Measurements from ENCODE around the gene NBEAL2. TPM values are rescaled to one million over a fixed set of nuclear protein-coding genes. Genes with fewer than 3 reads are reported as not detected.

The NBEAL2 gene
- total and polyA plus RNA-seq, 2 of the 4 experiments (the other 2 are of a cell fraction), result 2.2 to 12.5 TPM

- no peak for ATAC-seq (ENCODE audit: low read depth)
- H3K27ac ChIP-seq (ENCODE audit: insufficient read depth, low read length), result no peak overlapping the region
- POLR2A ChIA-PET (ENCODE audit: unreplicated experiment), result no interaction called here
These were observed 26.0 kb upstream of the NBEAL2 start for GRCh38 chr3:46953234-46954010.

More at GRCh38 chr3:46953234-46954010, 26.0 kb upstream of the NBEAL2 start:
- no peak overlapping the region for H3K23ac ChIP-seq (ENCODE audit: low read depth, low read length)
- H3K9me1 ChIP-seq (ENCODE audit: insufficient read depth, low read length), result peaks cover 42% of the 10 kb centered on the region
- no TSS peak for BruUV-seq (replicated peaks)
- H2BK15ac ChIP-seq (ENCODE audit: low read depth, low read length), result no peak overlapping the region
- H4K20me1 ChIP-seq (ENCODE audit: insufficient read depth, low read length), result peaks cover 87% of the 10 kb centered on the region
- H3K56ac ChIP-seq (ENCODE audit: extremely low read depth, insufficient read depth, low read length), result no peak overlapping the region
- no peak overlapping the region for H2BK120ac ChIP-seq (ENCODE audit: low read depth, low read length)
- H3K4ac ChIP-seq (ENCODE audit: low read depth, low read length), result no peak overlapping the region
- H3K4me3 ChIP-seq (ENCODE audit: insufficient read depth, low read depth, low read length), result no peak overlapping the region
- no peak overlapping the region for H2AK5ac ChIP-seq (ENCODE audit: low read depth, low read length)
- peaks cover 45 to 87% of the 10 kb centered on the region in 2 experiments for H3K79me1 ChIP-seq (ENCODE audit: low read depth in 1 of 2, low read length in 2 of 2)
- CTCF ChIA-PET, result interaction anchor here (0.9 kb wide), 1 partner anchor 211 kb away, joined by 3 read pairs; the partner anchor contains the start of gene SETD2
- H3K9ac ChIP-seq (ENCODE audit: low read depth, low read length), result no peak overlapping the region
- no peaks in the 10 kb centered on the region for H3K9me3 ChIP-seq (ENCODE audit: control insufficient read depth, insufficient read depth, low read length)
- no peak overlapping the region for H2BK20ac ChIP-seq (ENCODE audit: low read depth, low read length)
- no peak overlapping the region for H2AFZ ChIP-seq (replicated peaks; ENCODE audit: low read length, poor library complexity)
- peaks cover 18% of the 10 kb centered on the region for H3K4me1 ChIP-seq (ENCODE audit: control insufficient read depth, insufficient read depth, low read length)
- peaks cover under 1% of the 10 kb centered on the region; the same call in 1 of the 2 replicates for H3K36me3 ChIP-seq (ENCODE audit: control insufficient read depth, insufficient read depth, low read length)
- H3K27me3 ChIP-seq (ENCODE audit: control insufficient read depth, insufficient read depth, low read length), result no peaks in the 10 kb centered on the region
- intact Hi-C loops (cut with micrococcal nuclease) (no loop called here), in situ Hi-C loops (cut with MboI; ENCODE audit: low sequenced_read_pairs) (no loop called here), dilution Hi-C loops (cut with HindIII; ENCODE audit: low sequenced_read_pairs, unreplicated experiment) (no loop called here)
- TF ChIP-seq CEBPB (IDR thresholded peaks at IDR 0.05; ENCODE audit: low read depth, low read length), result no peak
- TF ChIP-seq FOS (IDR thresholded peaks at IDR 0.05; ENCODE audit: low read depth, low read length), result no peak
- no peak for TF ChIP-seq MXI1 (IDR thresholded peaks at IDR 0.05; ENCODE audit: borderline replicate concordance, low read depth, low read length)
- TF ChIP-seq RFX5 (IDR thresholded peaks at IDR 0.05; ENCODE audit: low read depth, low read length), result no peak
- no peak for TF ChIP-seq NFE2L2 (IDR thresholded peaks at IDR 0.05; ENCODE audit: low read depth, low read length)
- TF ChIP-seq MAZ (IDR thresholded peaks at IDR 0.05; ENCODE audit: borderline replicate concordance, low read depth, low read length), result no peak
- no peak for TF ChIP-seq SMC3 (IDR thresholded peaks at IDR 0.05; ENCODE audit: low read depth, low read length)
- no peak for TF ChIP-seq CHD1 (IDR thresholded peaks at IDR 0.05; ENCODE audit: low read depth, low read length)
- TF ChIP-seq USF2 (IDR thresholded peaks at IDR 0.05; ENCODE audit: low read depth, low read length), result no peak
- no peak for TF ChIP-seq POLR2A (IDR thresholded peaks at IDR 0.05; ENCODE audit: low read depth, low read length)
- no peak for TF ChIP-seq BHLHE40 (IDR thresholded peaks at IDR 0.05; ENCODE audit: low read depth, low read length)
- TF ChIP-seq, protein P1, sequence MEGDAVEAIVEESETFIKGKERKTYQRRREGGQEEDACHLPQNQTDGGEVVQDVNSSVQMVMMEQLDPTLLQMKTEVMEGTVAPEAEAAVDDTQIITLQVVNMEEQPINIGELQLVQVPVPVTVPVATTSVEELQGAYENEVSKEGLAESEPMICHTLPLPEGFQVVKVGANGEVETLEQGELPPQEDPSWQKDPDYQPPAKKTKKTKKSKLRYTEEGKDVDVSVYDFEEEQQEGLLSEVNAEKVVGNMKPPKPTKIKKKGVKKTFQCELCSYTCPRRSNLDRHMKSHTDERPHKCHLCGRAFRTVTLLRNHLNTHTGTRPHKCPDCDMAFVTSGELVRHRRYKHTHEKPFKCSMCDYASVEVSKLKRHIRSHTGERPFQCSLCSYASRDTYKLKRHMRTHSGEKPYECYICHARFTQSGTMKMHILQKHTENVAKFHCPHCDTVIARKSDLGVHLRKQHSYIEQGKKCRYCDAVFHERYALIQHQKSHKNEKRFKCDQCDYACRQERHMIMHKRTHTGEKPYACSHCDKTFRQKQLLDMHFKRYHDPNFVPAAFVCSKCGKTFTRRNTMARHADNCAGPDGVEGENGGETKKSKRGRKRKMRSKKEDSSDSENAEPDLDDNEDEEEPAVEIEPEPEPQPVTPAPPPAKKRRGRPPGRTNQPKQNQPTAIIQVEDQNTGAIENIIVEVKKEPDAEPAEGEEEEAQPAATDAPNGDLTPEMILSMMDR (conservative IDR thresholded peaks at IDR 0.05; ENCODE audit: low read depth, low read length), result no peak
- no peak for TF ChIP-seq RCOR1 (IDR thresholded peaks at IDR 0.05; ENCODE audit: insufficient replicate concordance, low read length)
- no peak for TF ChIP-seq RAD21 (IDR thresholded peaks at IDR 0.05; ENCODE audit: low read length)
- TF ChIP-seq MAFK (IDR thresholded peaks at IDR 0.05; ENCODE audit: low read depth, low read length), result no peak
- TF ChIP-seq ELK1 (IDR thresholded peaks at IDR 0.05; ENCODE audit: borderline replicate concordance, low read depth, low read length), result no peak
- no peak overlapping the region for H4K91ac ChIP-seq (ENCODE audit: insufficient read depth, low read depth, low read length)
- H2BK5ac ChIP-seq (ENCODE audit: low read depth, low read length, poor library complexity, severe bottlenecking), result no peak overlapping the region
- DNase-seq, result no peak
- H4K8ac ChIP-seq (ENCODE audit: low read depth in 2 of 2, low read length in 2 of 2), result no peak overlapping the region
- no peak overlapping the region for H3K14ac ChIP-seq (replicated peaks; ENCODE audit: low read depth, low read length)
- no peak overlapping the region for H2AK9ac ChIP-seq (replicated peaks; ENCODE audit: low read depth, low read length, poor library complexity)
- no CpG with 5 or more reads among the region's 8 CpGs for WGBS, 2 experiments (ENCODE audit: extremely low coverage in 2 of 2, insufficient read length in 1 of 2)
- H3K4me2 ChIP-seq (ENCODE audit: low read depth, low read length), result no peak overlapping the region
- no peak overlapping the region for H4K5ac ChIP-seq (ENCODE audit: low read depth, low read length)
- no peak overlapping the region for H3K18ac ChIP-seq (ENCODE audit: low read depth, low read length)
